ENCODE results near the gene MPI.
"Not testable (repeated sequence)": the region's sequence is repeated elsewhere in the genome, so short reads cannot be mapped to it uniquely, and the experiment has no call there.

MPI gene

GRCh38 chr15:74863239-74864056 lies 26.4 kb upstream of the MPI start:
- DNase-seq (ENCODE audit: low read depth in 2 of 2) = no peak

- no peak for DNase-seq (ENCODE audit: low read depth in 2 of 2)
These were observed 25.5 kb upstream of the MPI start for GRCh38 chr15:74864296-74864695.

DNA sequence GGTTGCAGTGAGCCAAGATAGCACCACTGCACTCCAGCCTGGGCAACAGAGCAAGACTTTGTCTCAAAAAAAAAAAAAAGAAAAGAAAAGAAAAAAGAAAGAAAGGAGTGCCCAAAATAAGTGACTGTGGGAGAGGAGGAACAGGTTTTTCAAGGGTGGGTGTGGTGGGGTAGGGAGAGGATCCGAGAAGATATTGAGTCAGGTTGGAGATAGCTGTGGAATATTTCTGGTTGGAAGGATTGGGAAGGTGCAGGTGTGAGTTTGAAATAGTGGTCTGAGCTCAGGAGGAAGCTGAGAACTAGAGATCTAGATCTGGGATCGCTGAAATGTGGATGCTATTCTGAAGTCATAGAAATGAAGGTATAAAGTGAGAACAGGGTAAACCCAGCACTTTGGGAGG lies 24.5 kb upstream of the MPI start:
- DNase-seq (ENCODE audit: low read depth in 2 of 2) = no peak

DNA sequence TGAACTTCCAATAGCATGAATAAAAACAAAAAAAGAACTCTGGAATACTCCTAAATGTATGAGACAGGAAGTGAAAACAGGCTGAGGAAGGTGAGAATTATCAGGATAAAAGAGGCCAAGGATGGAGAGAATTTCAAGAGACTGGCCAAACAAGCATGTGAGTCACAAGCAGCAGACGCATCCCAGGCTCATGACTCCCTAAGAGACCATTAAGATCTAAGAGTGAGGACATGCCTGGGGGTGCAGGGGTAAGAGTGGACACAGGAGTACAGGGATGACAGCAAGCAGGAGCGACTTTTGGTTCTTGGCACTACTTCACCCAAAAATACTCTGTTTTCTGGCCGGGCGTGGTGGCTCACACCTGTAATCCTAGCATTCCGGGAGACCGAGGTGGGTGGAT lies 23.8 kb upstream of the MPI start:
- no peak for DNase-seq (ENCODE audit: low read depth in 2 of 2)

DNA sequence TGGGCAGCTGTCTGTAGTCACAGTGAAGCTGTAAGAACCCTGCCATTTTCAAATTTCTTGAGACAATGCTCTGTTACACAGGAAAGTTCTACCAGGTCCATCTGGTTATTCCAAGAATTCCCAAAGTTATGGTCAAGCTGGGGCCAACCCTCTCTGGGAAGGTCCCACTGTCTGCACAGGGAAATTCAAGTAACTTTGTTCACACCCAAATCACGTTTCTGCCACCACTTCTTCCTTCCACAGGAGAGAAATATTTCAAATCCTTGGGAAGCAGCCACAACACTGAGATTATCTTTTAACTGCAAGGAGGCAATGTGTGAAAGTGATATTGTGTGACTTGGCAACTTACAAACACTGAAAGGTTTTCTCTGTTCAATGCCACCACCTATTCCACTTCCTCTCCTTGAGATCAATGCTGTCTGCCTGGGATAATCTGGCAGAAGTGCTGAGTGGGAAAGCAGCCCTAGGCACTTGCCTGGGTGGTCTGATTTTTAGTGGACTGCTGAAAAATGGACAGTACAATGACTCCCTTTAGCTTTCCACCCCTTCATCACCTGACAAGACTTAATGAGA lies 22.3 kb upstream of the MPI start:
- no peak for DNase-seq (ENCODE audit: low read depth in 2 of 2)

DNA sequence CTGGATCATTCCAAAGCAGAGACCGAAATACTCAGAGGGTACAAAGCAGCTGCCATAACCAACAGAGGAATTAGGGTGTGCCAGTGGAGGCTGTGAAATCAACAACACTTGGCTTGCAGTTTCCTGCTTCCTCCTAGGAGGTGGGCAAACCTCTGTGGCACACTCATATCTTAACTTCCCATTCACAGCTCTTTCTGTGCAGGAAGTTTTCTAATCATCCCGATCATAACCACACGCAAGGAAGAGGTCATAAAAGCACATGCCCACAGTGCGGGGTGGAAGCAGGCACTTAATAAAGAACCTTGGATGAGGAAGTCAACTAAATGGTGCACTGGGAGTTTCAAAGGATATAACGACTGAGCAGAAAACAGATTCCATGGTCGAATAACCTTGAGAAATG lies 21.8 kb upstream of the MPI start:
- no peak for DNase-seq (ENCODE audit: low read depth in 2 of 2)

GRCh38 chr15:74869372-74869725 lies 20.5 kb upstream of the MPI start:
- no peak for DNase-seq (ENCODE audit: low read depth in 2 of 2)

GRCh38 chr15:74869726-74870407 lies 20.0 kb upstream of the MPI start:
- no peak for DNase-seq (ENCODE audit: low read depth in 2 of 2)

GRCh38 chr15:74870436-74871215 lies 19.2 kb upstream of the MPI start:
- DNase-seq (ENCODE audit: low read depth in 2 of 2) = no peak

DNA sequence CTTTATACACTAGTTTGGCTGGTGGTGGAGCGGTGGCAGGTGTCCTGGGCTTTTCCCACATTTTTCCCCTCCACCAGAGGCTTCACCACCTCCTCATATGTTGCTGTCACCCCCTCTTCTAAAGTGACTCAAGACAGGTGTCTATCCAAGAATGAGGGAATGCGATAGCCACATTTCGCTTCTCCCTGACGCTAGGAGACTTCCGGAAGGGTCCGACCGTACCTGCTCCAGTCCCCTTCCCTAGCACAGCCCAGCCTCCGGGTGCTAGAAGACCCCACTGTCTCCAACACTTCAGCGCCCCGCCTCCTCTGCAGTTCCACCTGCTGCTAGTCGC lies 17.2 kb upstream of the MPI start:
- no peak for DNase-seq (ENCODE audit: low read depth in 2 of 2)

DNA sequence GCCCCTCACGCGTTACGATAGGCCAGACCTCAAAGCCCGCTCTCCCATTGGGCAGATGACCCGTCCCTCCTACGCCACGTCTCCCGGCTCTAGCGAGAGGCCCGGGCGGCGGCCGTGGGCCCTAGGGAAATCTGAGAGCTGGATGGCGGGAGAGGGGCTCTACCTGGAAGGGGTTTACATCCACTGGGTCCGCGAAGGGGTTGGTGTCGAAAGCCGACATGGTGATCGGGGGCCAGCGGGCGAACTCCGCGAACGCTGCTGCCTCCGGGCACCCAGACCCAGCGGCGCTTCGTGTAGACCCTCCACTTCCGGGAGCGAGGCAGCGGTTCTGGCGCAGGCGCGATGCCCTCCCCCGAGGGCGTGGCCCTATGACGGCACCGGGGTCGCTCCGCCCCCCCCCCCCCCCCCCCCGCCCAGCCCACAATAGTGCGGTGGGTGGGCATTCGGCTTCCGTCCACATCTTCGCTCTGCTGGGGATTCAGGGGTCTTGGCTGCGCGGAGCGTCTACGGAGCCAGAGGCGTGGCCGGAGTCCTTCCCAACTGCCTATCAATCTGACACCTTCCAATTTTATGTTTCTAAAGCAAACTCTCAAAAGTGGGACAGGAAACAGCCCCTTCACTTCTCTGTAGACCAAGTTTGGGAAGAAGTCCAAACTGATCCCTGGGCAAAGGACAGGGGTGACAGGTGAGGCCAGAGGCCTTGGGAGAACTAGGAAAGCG lies 16.6 kb upstream of the MPI start, which contains the start of gene SCAMP2:
TSS of gene SCAMP2 (minus strand) at position 330 of the 720 bp plus-strand sequence. CDS start at position 220, 110 bp downstream.
- DNase-seq (ENCODE audit: low read depth in 2 of 2) = peak; percentile 78 to 82

DNA sequence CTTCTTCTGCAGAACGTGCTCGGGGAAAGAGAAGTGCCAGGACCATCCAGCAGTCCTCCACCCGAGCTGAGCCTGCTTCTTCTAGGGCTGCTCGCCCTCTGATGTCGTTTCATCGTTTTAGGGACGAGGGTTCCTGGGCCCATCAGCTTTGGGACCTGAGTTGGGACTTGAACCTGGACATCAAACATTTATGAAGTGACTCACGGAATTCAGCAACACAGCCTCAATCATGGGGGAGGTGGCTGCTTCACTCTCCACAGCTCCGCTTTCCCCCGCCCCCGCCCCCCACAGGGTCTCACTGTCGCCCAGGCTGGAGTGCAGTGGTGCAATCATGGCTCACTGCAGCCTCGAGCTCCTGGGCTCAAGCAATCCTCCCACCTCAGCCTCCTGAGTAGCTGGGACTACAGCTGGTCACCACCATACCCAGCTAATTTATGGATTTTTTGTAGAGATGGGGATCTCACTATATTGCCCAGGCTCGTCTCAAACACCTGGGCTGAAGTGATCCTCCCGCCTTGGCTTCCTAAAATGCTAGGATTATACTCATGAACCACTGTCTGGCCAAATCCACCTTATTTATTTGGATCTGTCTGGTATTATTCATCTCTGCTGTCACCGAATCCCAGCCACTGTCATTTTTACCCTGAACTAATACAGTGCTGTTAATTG lies 16.0 kb upstream of the MPI start:
- DNase-seq (ENCODE audit: low read depth in 2 of 2) = no peak

DNA sequence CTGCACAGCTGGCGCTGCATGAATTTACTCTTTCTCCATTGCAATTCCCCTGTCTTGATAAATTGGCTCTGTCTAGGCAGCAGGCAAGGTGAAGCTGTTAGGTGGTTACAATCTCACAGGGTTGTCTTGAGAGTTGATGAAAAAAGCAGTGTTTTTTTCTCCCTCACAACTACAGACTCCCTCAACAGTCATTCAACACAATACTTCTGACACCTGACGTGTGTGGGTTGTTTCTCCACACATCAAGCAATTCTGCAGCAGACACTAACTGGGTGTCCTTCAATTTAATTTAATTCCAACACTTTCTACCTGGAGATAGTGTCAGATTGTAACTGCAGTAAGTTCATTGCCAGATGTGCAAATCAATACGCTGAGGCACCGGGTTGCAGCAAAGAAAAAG lies 11.6 kb upstream of the MPI start:
- no peak for DNase-seq (ENCODE audit: low read depth in 2 of 2)

- DNase-seq (ENCODE audit: low read depth in 2 of 2) = no peak
These were observed 7.3 kb upstream of the MPI start for GRCh38 chr15:74882528-74882927.

GRCh38 chr15:74884428-74885223 lies 5.2 kb upstream of the MPI start:
- DNase-seq (ENCODE audit: low read depth in 2 of 2) = no peak

- DNase-seq (ENCODE audit: low read depth in 2 of 2) = no peak
These were observed 4.4 kb upstream of the MPI start for GRCh38 chr15:74885461-74885860.

- not testable (repeated sequence) for DNase-seq (ENCODE audit: low read depth in 2 of 2)
These were observed 2.2 kb upstream of the MPI start for GRCh38 chr15:74887537-74888193.

DNA sequence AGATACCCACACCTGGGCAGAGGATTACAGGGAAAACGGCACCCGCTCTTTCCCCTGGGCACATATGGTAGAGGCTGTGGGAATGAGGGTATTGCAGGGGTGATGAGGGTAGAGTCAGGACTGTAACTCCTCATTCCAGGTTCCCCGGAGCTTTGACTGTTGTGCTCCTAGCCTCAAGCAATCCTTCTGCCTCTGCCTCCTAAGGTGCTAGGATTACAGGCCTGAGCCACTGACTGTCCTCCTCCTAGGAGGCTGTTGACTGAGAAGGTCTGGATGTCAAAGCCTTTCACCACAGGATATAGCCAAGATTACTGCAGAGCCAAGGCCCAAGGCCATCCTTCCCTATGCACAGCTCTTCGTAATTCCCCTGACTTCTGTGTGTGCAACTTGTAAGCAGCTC lies 1.1 kb upstream of the MPI start:
- no peak for DNase-seq (ENCODE audit: low read depth in 2 of 2)

DNA sequence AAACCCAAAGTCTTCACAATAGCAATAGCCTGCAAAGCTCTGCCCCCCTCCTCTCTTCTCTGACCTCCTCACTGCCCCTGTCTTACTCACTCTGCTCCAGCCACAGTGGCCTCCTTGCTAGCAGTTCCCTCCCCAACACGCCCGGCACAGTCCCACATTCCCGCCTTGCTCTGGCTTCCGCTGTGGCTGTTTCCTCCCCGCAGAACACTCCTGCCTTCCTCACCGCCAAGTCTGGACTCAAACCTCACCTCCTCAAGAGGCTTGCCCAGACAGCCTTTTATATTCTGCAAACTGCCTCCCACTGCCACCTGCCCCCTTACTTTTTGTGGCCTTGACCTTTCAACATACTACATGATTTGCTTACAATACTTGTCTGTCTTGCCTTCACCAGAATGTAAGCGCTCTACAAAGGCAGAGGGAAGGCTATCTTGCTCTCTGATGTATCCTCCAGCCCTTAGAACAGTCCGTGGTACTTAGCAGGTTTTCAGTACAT lies 406 bp upstream of the MPI start:
- DNase-seq (ENCODE audit: low read depth in 2 of 2) = no peak

DNA sequence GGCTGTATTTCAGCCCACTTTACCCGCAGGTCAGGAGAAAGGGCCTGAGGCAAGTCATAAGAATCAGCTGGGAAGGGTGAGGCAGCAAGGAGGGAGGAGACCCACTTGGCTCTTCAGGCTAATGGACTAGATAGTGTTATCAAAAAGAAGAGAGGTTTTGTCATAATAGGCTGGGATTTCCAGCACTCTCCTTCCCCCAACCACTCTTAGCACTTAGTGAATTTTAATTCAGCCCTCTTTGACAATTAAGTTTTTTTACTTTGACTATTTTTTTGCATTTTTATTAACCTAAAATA lies 771 bp downstream of the MPI start:
- no peak for DNase-seq (ENCODE audit: low read depth in 2 of 2)
